ENCODE results near the gene CCSAP. TPM values are rescaled to one million over a fixed set of nuclear protein-coding genes. Genes with fewer than 3 reads are reported as not detected.

CCSAP gene
- total RNA-seq, 1 experiment from 2014 or later = 4.2 TPM

DNA sequence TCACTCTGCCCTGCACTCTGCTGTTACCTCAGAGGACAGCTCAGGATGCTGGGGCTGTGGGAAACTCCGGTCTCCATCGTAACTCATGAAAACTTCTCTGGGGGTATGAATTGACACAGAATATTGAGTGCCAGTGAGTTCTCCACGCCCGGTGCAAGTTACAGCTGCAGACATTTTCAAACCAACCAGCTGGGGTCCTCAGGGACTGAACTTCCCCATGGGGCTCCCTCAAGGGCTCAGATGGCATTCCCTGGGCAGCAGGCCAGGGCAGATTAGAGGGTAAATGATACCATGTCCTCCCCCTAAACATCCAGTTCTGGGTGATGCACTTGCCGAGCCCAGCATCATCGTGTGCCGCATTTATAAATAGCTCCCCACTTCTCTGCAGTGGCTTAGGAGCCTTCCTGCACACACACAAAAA is 27.8 kb upstream of the CCSAP start:
- in situ Hi-C loops (cut with HindIII; ENCODE audit: low pct_unique_long_range_greater_than_20kb, low sequenced_read_pairs) = no loop called here
- DNase-seq (ENCODE audit: low read depth) = no peak

GRCh38 chr1:229368347-229368746 is 25.5 kb upstream of the CCSAP start:
- in situ Hi-C loops (cut with HindIII; ENCODE audit: low pct_unique_long_range_greater_than_20kb, low sequenced_read_pairs) = no loop called here

DNA sequence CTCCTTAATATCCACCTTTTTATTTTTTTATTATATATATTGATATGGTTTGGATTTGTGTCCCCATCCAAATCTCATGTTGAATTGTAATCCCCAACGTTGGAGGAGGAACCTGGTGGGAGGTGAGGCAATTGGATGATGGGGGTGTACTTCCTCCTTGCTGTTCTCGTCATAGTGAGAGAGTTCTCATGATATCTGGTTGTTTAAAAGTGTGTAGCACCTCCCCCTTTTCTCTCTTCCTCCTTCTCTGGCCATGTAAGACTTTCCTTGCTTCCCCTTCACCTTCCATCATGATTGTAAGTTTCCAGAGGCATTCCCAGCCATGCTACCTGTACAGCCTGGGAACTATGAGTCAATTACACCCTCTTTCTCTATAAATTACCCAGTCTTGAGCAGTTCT is 22.7 kb upstream of the CCSAP start:
- DNase-seq (ENCODE audit: low read depth) = no peak
- in situ Hi-C loops (cut with HindIII; ENCODE audit: low pct_unique_long_range_greater_than_20kb, low sequenced_read_pairs) = no loop called here

More at GRCh38 chr1:229368347-229368746, 25.5 kb upstream of the CCSAP start:
- no peak for DNase-seq (ENCODE audit: low read depth)

DNA sequence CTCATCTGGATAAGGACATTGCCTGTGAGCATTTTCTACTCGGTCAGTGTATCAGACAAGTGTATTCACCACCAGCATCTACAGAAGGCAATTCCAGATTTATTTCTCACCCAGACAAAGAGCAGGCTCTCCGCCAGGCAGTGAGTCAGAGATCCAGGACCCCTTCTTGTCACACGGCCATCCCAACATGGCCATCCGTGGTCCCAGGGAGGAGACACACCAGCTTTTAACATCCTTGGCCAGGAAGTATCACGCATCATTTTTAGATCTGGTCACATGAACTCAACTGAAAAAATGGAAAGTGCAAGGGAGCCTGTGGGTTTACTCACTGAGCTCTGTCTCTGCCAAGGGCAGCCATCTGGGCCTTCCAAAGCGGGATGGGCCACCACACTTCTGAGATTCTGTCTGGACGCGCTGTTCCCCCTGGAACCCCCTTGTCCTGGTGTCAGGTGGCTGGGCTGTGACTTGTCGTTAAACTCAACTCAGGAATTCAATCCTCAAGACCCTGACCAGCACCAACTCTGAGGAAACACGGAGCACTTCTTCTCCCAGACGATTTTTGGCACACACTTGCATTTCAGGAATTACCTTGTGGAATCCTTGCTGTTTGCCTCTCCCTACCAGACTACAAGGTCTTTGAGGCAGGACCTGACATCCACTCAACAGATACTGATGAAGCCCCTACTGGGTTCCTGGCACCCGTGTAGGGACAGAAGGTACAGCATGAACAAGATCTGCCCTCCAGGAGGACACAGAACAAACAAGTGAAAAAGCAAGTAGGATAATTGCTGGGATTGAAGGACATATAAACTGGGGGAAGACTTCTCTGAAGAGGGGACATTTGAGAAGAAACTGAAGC is 21.6 kb upstream of the CCSAP start:
- in situ Hi-C loops (cut with HindIII; ENCODE audit: low pct_unique_long_range_greater_than_20kb, low sequenced_read_pairs) = no loop called here
- no peak for DNase-seq (ENCODE audit: low read depth)

DNA sequence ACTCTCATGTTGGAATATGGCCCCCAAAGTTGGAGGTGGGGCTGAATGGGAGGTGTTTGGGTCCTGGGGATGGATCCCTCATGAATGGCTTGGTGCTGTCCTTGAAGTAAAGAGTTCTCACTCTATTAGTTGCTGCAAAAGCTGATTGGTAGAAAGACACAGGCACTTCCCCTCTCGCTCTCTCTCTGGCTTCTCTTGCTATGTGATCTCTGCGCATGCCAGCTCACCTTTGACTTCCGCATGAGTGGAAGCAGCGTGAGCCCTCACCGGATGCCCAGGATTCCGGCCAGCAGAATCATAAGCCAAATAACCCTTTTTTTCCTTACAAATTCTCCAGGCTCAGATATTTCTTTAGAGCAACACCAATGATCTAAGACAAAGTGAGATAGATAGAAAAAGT is 20.9 kb upstream of the CCSAP start:
- in situ Hi-C loops (cut with HindIII; ENCODE audit: low pct_unique_long_range_greater_than_20kb, low sequenced_read_pairs) = no loop called here
- DNase-seq (ENCODE audit: low read depth) = no peak

DNA sequence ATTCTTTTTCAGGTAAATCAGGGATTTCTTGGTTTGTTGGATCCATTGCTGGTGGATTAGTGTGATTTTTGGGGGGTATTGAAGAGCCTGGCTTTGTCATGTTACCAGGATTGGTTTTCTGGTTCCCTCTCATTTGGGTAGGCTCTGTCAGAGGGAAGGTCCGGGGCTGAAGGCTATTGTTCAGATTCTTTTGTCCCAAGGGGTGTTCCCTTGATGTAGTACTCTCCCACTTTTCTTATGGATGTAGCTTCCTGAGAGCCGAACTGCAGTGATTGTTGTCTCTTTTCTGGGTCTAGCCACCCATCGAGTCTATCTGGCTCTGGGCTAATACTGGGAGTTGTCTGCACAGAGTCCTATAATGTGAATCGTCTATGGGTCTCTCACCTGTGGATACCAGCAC is 17.6 kb upstream of the CCSAP start:
- in situ Hi-C loops (cut with HindIII; ENCODE audit: low pct_unique_long_range_greater_than_20kb, low sequenced_read_pairs) = no loop called here
- no peak for DNase-seq (ENCODE audit: low read depth)

DNA sequence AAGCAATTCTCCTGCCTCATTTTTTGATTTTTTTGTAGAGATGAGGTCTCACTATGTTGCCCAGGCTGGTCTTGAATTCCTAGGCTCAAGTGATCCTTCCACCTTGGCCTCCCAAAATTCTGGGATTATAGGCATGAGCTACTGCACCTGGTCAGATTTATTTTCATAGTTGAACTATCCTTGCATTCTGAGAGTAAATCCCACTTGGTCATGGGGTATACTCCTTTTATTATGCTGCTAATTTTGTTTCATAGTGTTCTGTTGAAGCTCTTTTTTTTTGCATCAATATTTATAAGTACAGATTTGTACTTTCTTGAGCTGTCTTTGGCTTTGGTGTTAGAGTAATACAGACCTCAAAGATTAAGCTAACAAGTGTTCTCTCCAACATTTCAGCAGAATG is 12.8 kb upstream of the CCSAP start:
- no peak for DNase-seq (ENCODE audit: low read depth)
- in situ Hi-C loops (cut with HindIII; ENCODE audit: low pct_unique_long_range_greater_than_20kb, low sequenced_read_pairs) = no loop called here

- DNase-seq (ENCODE audit: low read depth) = no peak
- in situ Hi-C loops (cut with HindIII; ENCODE audit: low pct_unique_long_range_greater_than_20kb, low sequenced_read_pairs) = no loop called here
Measured at GRCh38 chr1:229354226-229354625, 11.4 kb upstream of the CCSAP start.

- in situ Hi-C loops (cut with HindIII; ENCODE audit: low pct_unique_long_range_greater_than_20kb, low sequenced_read_pairs) = no loop called here
Measured at GRCh38 chr1:229352975-229353374, 10.1 kb upstream of the CCSAP start.

GRCh38 chr1:229349463-229350385 is 6.9 kb upstream of the CCSAP start:
- DNase-seq (ENCODE audit: low read depth) = no peak

More at GRCh38 chr1:229352975-229353374, 10.1 kb upstream of the CCSAP start:
- DNase-seq (ENCODE audit: low read depth) = no peak

DNA sequence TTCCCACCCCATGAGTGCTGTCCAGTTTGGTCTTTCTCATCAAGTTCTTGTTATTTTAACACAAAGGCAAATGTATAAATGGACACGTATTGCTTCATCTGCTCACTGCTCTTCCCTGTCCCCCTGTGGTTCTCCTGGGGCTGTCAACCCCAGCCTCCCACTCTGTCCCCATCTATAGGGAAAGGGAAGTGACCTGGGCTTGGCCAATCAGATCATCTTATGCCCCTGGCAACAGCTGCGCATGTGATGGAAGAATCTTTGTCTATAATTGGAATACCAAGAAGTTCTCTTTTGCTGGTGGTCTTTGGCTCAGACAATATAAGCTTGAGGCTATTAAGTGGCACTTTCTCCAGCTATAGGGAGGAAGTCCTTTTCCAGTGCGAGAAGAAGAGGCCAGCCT is 4.7 kb upstream of the CCSAP start:
- in situ Hi-C loops (cut with HindIII; ENCODE audit: low pct_unique_long_range_greater_than_20kb, low sequenced_read_pairs) = no loop called here
- no peak for DNase-seq (ENCODE audit: low read depth)

More at GRCh38 chr1:229349463-229350385, 6.9 kb upstream of the CCSAP start:
- in situ Hi-C loops (cut with HindIII; ENCODE audit: low pct_unique_long_range_greater_than_20kb, low sequenced_read_pairs) = no loop called here

GRCh38 chr1:229344937-229345684 is 2.3 kb upstream of the CCSAP start:
- in situ Hi-C loops (cut with HindIII; ENCODE audit: low pct_unique_long_range_greater_than_20kb, low sequenced_read_pairs) = no loop called here
- DNase-seq (ENCODE audit: low read depth) = no peak

DNA sequence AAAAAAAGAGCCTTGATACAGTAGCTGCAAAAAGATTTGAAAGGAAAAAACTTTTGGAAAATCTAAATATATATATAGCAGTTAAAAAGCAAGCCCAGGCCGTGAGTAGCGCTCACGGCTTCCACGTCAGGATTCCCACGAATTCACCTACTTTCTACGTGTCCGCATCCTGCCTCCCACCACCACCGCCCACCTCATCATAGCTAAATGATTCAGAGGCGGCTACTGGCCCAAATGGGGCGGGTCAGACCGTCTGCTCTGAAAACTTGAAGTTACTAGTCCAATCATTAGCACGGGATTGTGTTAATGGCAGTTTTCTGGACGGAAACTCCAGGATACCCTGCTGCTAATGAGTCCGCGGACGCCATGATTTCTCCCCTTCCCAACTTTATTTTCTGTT is 1.3 kb upstream of the CCSAP start:
- in situ Hi-C loops (cut with HindIII; ENCODE audit: low pct_unique_long_range_greater_than_20kb, low sequenced_read_pairs) = no loop called here
- DNase-seq (ENCODE audit: low read depth) = no peak

DNA sequence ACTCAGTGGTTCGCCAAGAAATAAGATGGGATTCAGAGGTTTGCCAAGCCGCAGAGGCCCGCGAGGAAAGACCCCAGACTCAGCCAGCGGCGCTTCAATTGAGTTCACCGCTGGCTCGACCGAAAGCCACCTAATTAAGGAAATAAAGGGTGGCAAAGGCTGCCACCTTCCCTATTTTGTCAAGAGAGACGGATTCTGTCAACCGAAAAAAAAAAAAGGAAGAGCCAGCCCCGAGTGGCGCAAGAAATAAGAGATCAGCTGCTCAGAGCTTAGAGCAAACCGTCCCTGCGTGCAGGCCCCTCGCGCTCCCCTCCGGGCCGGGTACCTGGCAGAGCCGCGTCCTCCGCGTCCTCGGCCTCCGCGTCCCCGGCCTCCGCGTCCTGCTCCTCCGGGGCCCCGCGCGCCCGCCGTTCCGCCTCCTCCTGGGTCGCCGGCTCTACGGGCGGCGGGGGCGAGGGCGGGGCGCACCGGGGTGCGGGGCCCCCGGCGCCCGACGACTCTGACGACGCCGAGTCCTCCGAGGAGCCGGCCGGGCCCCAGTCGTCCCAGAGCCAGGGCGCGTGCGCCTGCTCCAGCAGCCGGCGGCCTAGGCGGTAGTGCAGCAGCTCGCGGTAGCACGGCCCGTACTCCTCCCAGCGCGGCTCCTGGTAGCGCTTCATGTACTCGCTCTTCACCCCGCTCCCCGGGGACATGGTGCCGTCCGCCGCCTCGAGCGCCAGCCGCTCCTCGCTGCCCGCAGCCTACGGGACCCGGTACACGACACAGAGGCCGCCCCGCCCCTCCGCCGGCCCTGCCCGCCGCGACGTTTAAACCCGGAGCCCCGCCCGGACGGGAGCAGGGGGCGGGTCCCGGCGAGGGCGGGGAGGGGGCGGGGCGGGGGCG is 832 bp downstream of the CCSAP start:
- in situ Hi-C loops (cut with HindIII; ENCODE audit: low pct_unique_long_range_greater_than_20kb, low sequenced_read_pairs) = no loop called here
- peak; percentile 80 for DNase-seq (ENCODE audit: low read depth)

- no peak for DNase-seq (ENCODE audit: low read depth)
- in situ Hi-C loops (cut with HindIII; ENCODE audit: low pct_unique_long_range_greater_than_20kb, low sequenced_read_pairs) = no loop called here
Measured at GRCh38 chr1:229340496-229340895, 2.4 kb downstream of the CCSAP start.

DNA sequence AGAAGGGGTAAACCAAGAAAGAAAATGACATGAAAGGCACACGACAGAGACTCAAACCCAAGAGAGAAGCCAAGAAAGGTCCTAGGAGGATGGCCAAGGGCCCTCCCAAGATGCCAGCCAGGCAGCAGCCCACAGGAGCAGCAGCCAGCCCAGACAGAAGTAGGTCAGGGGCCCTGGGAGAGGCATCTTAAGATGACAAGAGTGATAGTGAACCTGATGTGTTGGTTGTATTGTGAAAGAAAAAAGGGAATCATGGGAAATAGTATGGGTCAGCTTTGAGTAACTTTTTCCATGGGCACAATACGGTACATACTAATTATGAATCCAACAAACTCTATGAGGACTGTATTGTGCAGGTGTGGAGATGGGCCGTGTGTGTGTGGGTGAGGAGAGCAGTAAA is 3.3 kb downstream of the CCSAP start:
- in situ Hi-C loops (cut with HindIII; ENCODE audit: low pct_unique_long_range_greater_than_20kb, low sequenced_read_pairs) = no loop called here
- no peak for DNase-seq (ENCODE audit: low read depth)

GRCh38 chr1:229339086-229339485 is 3.8 kb downstream of the CCSAP start:
- DNase-seq (ENCODE audit: low read depth) = no peak
- in situ Hi-C loops (cut with HindIII; ENCODE audit: low pct_unique_long_range_greater_than_20kb, low sequenced_read_pairs) = no loop called here

DNA sequence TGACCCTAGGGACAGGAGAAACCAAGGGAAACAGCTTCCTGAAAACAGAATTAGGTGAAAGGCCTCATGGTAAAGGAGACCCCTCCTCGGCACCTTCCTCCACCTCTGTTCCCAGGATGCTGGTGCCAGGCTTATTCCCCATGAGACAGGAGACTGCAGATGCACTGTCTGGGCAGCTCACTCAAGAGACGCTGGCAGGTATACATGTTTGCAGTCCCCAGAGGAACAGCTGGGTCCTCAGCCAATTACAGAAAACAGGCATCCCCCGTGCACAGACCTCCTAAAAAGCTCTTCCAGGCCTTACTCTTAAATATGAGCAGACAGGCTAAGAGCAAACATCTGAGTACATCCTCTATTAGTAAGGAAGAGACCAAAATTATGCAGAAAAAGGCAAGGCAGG is 6.5 kb downstream of the CCSAP start:
- DNase-seq (ENCODE audit: low read depth) = no peak
- in situ Hi-C loops (cut with HindIII; ENCODE audit: low pct_unique_long_range_greater_than_20kb, low sequenced_read_pairs) = no loop called here

All from Caki2 (cell line).